Measurements from ENCODE around the gene KHDC4.

DNA sequence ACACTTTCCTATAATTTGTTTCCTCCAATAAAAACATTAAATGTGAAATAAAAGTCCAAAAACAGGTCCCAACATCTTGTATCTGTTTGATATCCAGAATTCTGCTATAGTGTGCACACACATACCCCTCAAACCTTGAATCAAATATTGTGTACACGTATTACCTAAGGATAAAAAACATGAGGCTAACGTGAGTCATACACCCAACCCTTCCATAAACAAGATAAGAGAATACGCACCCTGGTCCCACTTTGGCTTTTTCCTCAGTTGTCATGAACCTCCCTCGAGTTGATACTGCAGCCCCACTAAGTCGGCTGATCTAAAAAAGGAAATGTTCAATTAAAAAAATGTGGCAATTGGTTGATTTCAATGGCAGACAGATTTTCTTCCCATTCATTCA is 5.2 kb downstream of the KHDC4 start:
- no peak for TF ChIP-seq CTCF (IDR thresholded peaks at IDR 0.05; ENCODE audit: low read depth, low read length)
- TF ChIP-seq, protein P1, sequence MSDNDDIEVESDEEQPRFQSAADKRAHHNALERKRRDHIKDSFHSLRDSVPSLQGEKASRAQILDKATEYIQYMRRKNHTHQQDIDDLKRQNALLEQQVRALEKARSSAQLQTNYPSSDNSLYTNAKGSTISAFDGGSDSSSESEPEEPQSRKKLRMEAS (IDR thresholded peaks at IDR 0.05; ENCODE audit: low read depth, low read length): no peak
